Body of pancreas (tissue), 4 donors: ENCODE measurements around the gene CEBPG. TPM values are rescaled to one million over a fixed set of nuclear protein-coding genes. Genes with fewer than 3 reads are reported as not detected.

Experiments
- ATAC-seq: fragments of 150-250 bp; one replicate; pipeline ENCODE4 v1.9.1; 2016
- DNase-seq, 4 donors: peaks; one replicate each; pipeline ENCODE4 v3.0.0-alpha.2; 2019
- H3K27ac ChIP-seq, 4 donors: fragments of 200-600 bp; sonication (generic); 1 replicate in 3 of 4; 2 replicates in 1 of 4; pipeline versions ENCODE4 v1.5.1 to v1.6.1; 2016 to 2019; ENCODE audit warnings: mild to moderate bottlenecking in 1 of 4, mixed read lengths in 1 of 4, moderate library complexity in 1 of 4
- H3K27me3 ChIP-seq, 2 donors: fragments of 200-600 bp; sonication (generic); one replicate each; pipeline ENCODE4 v1.6.0; 2016; ENCODE audit warnings: mild to moderate bottlenecking in 1 of 2
- H3K36me3 ChIP-seq, 2 donors: fragments of 200-600 bp; sonication (generic); replicated peaks in 1 of 2; 2 replicates each; pipeline ENCODE4 v1.5.1; 2016; ENCODE audit warnings: low read depth in 2 of 2; ENCODE audit not compliant: insufficient read depth in 1 of 2
- H3K4me1 ChIP-seq: fragments of 200-600 bp; sonication (generic); one replicate; pipeline ENCODE4 v1.6.0; 2016
- H3K4me3 ChIP-seq, 2 donors: fragments of 200-600 bp; sonication (generic); 1 replicate in 1 of 2; 2 replicates in 1 of 2; pipeline ENCODE4 v1.5.1; 2016 to 2019
- H3K9me3 ChIP-seq, 3 donors: fragments of 200-600 bp; sonication (generic); 1 replicate in 2 of 3; 2 replicates in 1 of 3; pipeline ENCODE4 v1.5.1; 2016
- CTCF ChIP-seq, 7 experiments: fragments of 450-650 bp in 4 of 7; fragments of 200-600 bp in 3 of 7; sonication (generic) in 3 of 7; IDR thresholded peaks; one replicate each; pipeline ENCODE4 v1.5.1; 2016 to 2019; ENCODE audit warnings: antibody characterized with exemption in 7 of 7
- POLR2A ChIP-seq, 3 donors: fragments of 450-650 bp; IDR thresholded peaks; one replicate each; pipeline ENCODE4 v1.6.1; 2016; ENCODE audit warnings: antibody characterized with exemption in 3 of 3, mild to moderate bottlenecking in 2 of 3
- WGBS, 2 donors: methylation state at CpG; one replicate each; pipeline ENCODE4 v1.1.5; 2017; 5-methylcytosine and 5-hydroxymethylcytosine counted together
- intact Hi-C: fragments of 100-400 bp; cut with DNase I; formaldehyde crosslinking; loops from one replicate; pipeline ENCODE4 v1.15.1; 2023
- total RNA-seq, 2 donors: library from RNA; depleted of rRNA; stranded (reverse); fragments of >200 nt; gene quantifications; one replicate each; pipeline ENCODE4 v1.1.0, GENCODE V29; 2016

CEBPG gene
- total RNA-seq, 2 donors from 2014 or later, result 13.2 to 16.3 TPM

- no peak for ATAC-seq
- H3K9me3 ChIP-seq, result no peaks in the 10 kb centered on the region
- 80 to 88% methylated on average over 4 of the region's 4 CpGs for WGBS, 2 donors
- H3K27ac ChIP-seq, result no peak overlapping the region
- TF ChIP-seq CTCF (IDR thresholded peaks at IDR 0.05) (no peak), POLR2A (IDR thresholded peaks at IDR 0.05) (no peak)
- no peak for DNase-seq
- H3K4me1 ChIP-seq, result peaks cover 32% of the 10 kb centered on the region
- no peak overlapping the region for H3K4me3 ChIP-seq
- no peaks in the 10 kb centered on the region for H3K27me3 ChIP-seq
- H3K36me3 ChIP-seq, result no peaks in the 10 kb centered on the region
- intact Hi-C loops, result no loop called here
Observed at GRCh38 chr19:33382006-33382405, 8.5 kb downstream of the CEBPG start.

- WGBS, 2 donors, result 86 to 91% methylated on average over 4 of the region's 4 CpGs
- H3K9me3 ChIP-seq, result no peaks in the 10 kb centered on the region
- H3K4me3 ChIP-seq, result no peak overlapping the region
- H3K27ac ChIP-seq, result no peak overlapping the region
- DNase-seq (no peak), ATAC-seq (no peak)
- H3K36me3 ChIP-seq, result no peaks in the 10 kb centered on the region
- H3K27me3 ChIP-seq, result no peaks in the 10 kb centered on the region
- TF ChIP-seq CTCF (IDR thresholded peaks at IDR 0.05), result no peak
- TF ChIP-seq POLR2A (IDR thresholded peaks at IDR 0.05), result no peak
- intact Hi-C loops, result no loop called here
- peaks cover 28% of the 10 kb centered on the region for H3K4me1 ChIP-seq
Observed at GRCh38 chr19:33382982-33383381, 9.5 kb downstream of the CEBPG start.

- Histone ChIP-seq H3K4me1 (peaks cover 28% of the 10 kb centered on the region), H3K36me3 (no peaks in the 10 kb centered on the region), H3K27ac (no peak overlapping the region), H3K27me3 (no peaks in the 10 kb centered on the region), H3K9me3 (no peaks in the 10 kb centered on the region), H3K4me3 (no peak overlapping the region)
- ATAC-seq (no peak), DNase-seq (no peak)
- 89 to 96% methylated on average over 13 of the region's 13 CpGs for WGBS, 2 donors
- no peak for TF ChIP-seq POLR2A (IDR thresholded peaks at IDR 0.05)
- no peak for TF ChIP-seq CTCF (IDR thresholded peaks at IDR 0.05)
- intact Hi-C loops, result no loop called here
Observed at GRCh38 chr19:33383720-33384292, 10.3 kb downstream of the CEBPG start.

GRCh38 chr19:33384983-33385382 lies 11.5 kb downstream of the CEBPG start:
- Histone ChIP-seq H3K27me3 (no peaks in the 10 kb centered on the region), H3K4me3 (no peak overlapping the region), H3K27ac (no peak overlapping the region), H3K4me1 (peaks cover 29% of the 10 kb centered on the region), H3K9me3 (no peaks in the 10 kb centered on the region), H3K36me3 (no peaks in the 10 kb centered on the region)
- DNase-seq (no peak), ATAC-seq (no peak)
- TF ChIP-seq POLR2A (IDR thresholded peaks at IDR 0.05) (no peak), CTCF (IDR thresholded peaks at IDR 0.05) (no peak)
- 93 to 94% methylated on average over 8 of the region's 8 CpGs for WGBS, 2 donors
- intact Hi-C loops, result no loop called here

- Histone ChIP-seq H3K4me3 (no peak overlapping the region), H3K27ac (no peak overlapping the region), H3K4me1 (peaks cover 36% of the 10 kb centered on the region), H3K27me3 (no peaks in the 10 kb centered on the region), H3K9me3 (no peaks in the 10 kb centered on the region), H3K36me3 (no peaks in the 10 kb centered on the region)
- intact Hi-C loops, result no loop called here
- no peak for ATAC-seq
- TF ChIP-seq POLR2A (IDR thresholded peaks at IDR 0.05) (no peak), CTCF (IDR thresholded peaks at IDR 0.05) (no peak)
- 64 to 71% methylated on average over 2 to 6 of the region's 6 CpGs for WGBS, 2 donors
- peak in 1 of 4 donors; percentile 15 for DNase-seq
Observed at GRCh38 chr19:33385956-33386355, 12.4 kb downstream of the CEBPG start.
